Aorta (tissue), 5 donors: ENCODE measurements around the gene TMIGD3. TPM values are rescaled to one million over a fixed set of nuclear protein-coding genes. Genes with fewer than 3 reads are reported as not detected.

Experiments used
- ATAC-seq: fragments of 200-7000 bp; cut with Tn5 transposase; one replicate; pipeline ENCODE4 v1.9.1; 2022; ENCODE audit warnings: moderate library complexity; ENCODE audit not compliant: low FRiP score
- DNase-seq, 2 donors: peaks; one replicate each; pipeline ENCODE4 v3.0.0-alpha.2; 2020
- H3K27ac ChIP-seq, 2 donors: one replicate each; pipeline ENCODE4 v1.5.1; 2013; ENCODE audit warnings: low read length in 2 of 2, mild to moderate bottlenecking in 2 of 2, moderate library complexity in 2 of 2, control low read depth in 1 of 2, inconsistent platforms in 1 of 2, low read depth in 1 of 2
- H3K27me3 ChIP-seq, 2 donors: one replicate each; pipeline ENCODE4 v1.6.1; 2013; ENCODE audit warnings: control low read depth in 1 of 2, low read length in 1 of 2, mild to moderate bottlenecking in 1 of 2, moderate library complexity in 1 of 2; ENCODE audit not compliant: insufficient read depth in 2 of 2, control insufficient read depth in 1 of 2
- H3K36me3 ChIP-seq, 2 donors: one replicate each; pipeline ENCODE4 v1.6.1; 2013; ENCODE audit warnings: control low read depth in 1 of 2, low read length in 1 of 2, mild to moderate bottlenecking in 1 of 2; ENCODE audit not compliant: insufficient read depth in 2 of 2, control insufficient read depth in 1 of 2
- H3K4me1 ChIP-seq, 2 donors: one replicate each; pipeline ENCODE4 v1.6.1; 2013; ENCODE audit warnings: low read length in 2 of 2, control low read depth in 1 of 2, mild to moderate bottlenecking in 1 of 2, moderate library complexity in 1 of 2; ENCODE audit not compliant: insufficient read depth in 2 of 2, control insufficient read depth in 1 of 2
- H3K4me3 ChIP-seq, 2 donors: one replicate each; pipeline ENCODE4 v1.5.1; 2013; ENCODE audit warnings: low read length in 2 of 2, control low read depth in 1 of 2, mild to moderate bottlenecking in 1 of 2
- H3K9me3 ChIP-seq: one replicate; pipeline ENCODE4 v1.6.1; 2013; ENCODE audit warnings: mild to moderate bottlenecking, low read length; ENCODE audit not compliant: control insufficient read depth
- WGBS, 2 donors: extraction: QIAGEN DNeasy Blood & Tissue Kit; methylation state at CpG; one replicate each; pipeline ENCODE4 v1.1.7; 2013; 5-methylcytosine and 5-hydroxymethylcytosine counted together
- intact Hi-C, 2 donors: fragments of 100-400 bp; cut with DNase I; formaldehyde crosslinking; loops; one replicate each; pipeline versions ENCODE4 v1.14.2 to v1.15.0; 2022
- polyA plus RNA-seq, 2 donors: library from polyadenylated mRNA; stranded (reverse); fragments of 200-250 nt; gene quantifications; one replicate each; pipeline ENCODE4 v1.2.3, GENCODE V29; 2013
- total RNA-seq, 2 donors: library from RNA; stranded (reverse); fragmentation: NEBNext Ultra II Directional; extraction: Animal tissue kit (Norgen Biotek cat#: 25700); gene quantifications; one replicate each; pipeline ENCODE4 v1.2.1, GENCODE V29; 2021
- donor health status: healthy with polysubstance abuse.
- donor health status: Bipolar disorder and iron deficiency.
- donor health status: DM: no; HTN: no; CAD: no.
- donor health status: DM: no; HTN: no; CAD: no.
- donor health status: DM: yes; HTN: yes; CAD: no.

Gene TMIGD3
- total and polyA plus RNA-seq, 4 donors, result 1.3 to 7.3 (median 5.0) TPM

- H3K27me3 ChIP-seq, result no peaks in the 10 kb centered on the region
- WGBS, 2 donors, result 0% methylated on average over 1 of the region's 1 CpG
- no peaks in the 10 kb centered on the region for H3K4me1 ChIP-seq
- H3K4me3 ChIP-seq, result no peak overlapping the region
- no peak for DNase-seq
- no peak for ATAC-seq
- H3K9me3 ChIP-seq, result no peaks in the 10 kb centered on the region
- intact Hi-C loops, result no loop called here
- peaks cover 7 to 9% of the 10 kb centered on the region in 2 donors for H3K36me3 ChIP-seq
- H3K27ac ChIP-seq, result no peak overlapping the region
Measured at GRCh38 chr1:111466480-111466879, 37.0 kb downstream of the TMIGD3 start.

DNA sequence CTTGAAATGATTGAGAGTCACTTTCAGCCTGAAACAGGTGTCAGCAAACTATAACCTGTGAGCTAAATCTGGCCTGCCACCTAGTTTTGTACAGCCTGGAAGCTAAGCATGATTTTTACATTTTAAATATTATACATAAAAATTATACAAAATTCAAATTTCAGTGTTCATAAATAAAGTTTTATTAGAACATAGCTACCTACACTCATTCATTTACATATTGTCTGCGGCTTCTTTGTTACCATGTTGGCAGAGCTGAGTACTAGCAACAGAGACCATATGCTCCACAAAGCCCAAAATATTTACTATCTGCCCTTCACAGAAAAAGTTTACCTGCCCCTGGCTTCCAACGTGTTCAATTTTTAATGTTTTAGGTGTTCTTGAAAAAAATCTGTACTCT, 37.7 kb downstream of the TMIGD3 start:
- ATAC-seq (no peak), DNase-seq (no peak)
- Histone ChIP-seq H3K4me3 (no peak overlapping the region), H3K36me3 (peaks cover 8 to 10% of the 10 kb centered on the region in 2 donors), H3K9me3 (no peaks in the 10 kb centered on the region), H3K27ac (no peak overlapping the region), H3K4me1 (no peaks in the 10 kb centered on the region), H3K27me3 (no peaks in the 10 kb centered on the region)
- 91 to 92% methylated on average over 2 of the region's 2 CpGs for WGBS, 2 donors
- intact Hi-C loops, result no loop called here

DNA sequence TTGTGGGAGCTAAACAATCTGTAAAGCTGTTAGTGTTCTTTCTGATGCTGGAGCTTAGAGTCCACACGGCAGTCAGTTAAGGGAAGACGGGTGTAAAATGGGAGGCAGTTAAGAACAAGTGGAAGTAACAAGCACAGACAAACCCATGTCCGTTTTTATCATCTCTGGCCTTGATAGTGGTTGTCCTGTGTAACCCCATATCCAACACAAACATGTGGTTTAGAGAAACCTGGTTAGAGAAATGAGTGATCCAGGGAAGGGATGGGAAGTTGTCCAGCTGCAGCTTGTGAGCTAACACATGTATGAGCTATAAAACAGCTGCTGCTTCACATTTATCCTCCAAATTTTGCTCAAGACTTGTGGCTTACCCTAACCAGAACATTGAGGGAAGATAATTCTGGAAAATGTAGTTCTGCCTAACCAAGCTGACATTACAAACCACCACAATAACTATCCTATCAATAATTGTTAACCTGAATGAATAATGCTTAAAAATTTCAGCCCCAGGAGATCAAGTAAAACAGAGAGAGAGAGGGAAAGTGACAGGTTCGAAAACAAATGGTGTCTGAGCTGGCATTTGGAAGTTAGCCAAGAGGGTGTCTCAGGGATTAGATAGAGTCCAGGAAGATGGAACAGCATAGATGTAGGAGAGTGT, 40.3 kb downstream of the TMIGD3 start:
- H3K27me3 ChIP-seq, result no peaks in the 10 kb centered on the region
- peaks cover 7 to 8% of the 10 kb centered on the region in 2 donors for H3K36me3 ChIP-seq
- H3K9me3 ChIP-seq, result no peaks in the 10 kb centered on the region
- ATAC-seq (no peak), DNase-seq (no peak)
- no peaks in the 10 kb centered on the region for H3K4me1 ChIP-seq
- H3K27ac ChIP-seq, result no peak overlapping the region
- intact Hi-C loops, result no loop called here
- no peak overlapping the region for H3K4me3 ChIP-seq
- WGBS, 2 donors, result 78 to 79% methylated on average over 4 of the region's 4 CpGs

DNA sequence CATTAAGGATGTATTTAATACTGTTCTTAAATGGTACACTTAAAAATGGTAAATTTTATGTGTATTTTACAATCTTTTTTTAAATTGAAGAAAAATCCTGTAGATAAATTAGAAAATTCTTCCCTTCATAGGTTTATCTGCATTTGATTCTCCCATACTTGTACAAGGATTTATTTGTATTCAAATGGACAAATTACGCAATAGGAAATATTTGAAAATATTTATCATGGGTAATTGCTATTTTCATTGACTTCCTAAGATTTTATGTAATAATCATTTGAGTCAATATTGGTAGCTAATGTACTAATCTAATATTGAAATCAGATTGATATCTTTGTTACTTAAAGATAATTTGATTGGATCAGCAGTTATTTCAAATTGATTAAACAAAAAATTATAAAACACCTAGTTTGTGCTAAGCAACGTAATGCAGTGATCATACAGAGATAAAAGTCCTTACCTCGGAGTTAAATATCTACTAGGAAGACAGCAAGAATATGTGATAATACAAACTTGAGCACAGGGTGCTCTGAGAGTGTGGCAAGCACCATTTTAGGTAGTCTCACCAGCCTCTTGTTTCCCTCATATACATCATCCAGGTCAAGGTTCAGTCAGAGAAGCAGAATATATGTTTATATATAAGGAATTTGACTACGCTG, 40.9 kb downstream of the TMIGD3 start:
- H3K27ac ChIP-seq, result no peak overlapping the region
- H3K36me3 ChIP-seq, result peaks cover 5 to 8% of the 10 kb centered on the region in 2 donors

GRCh38 chr1:111461765-111462164, 41.7 kb downstream of the TMIGD3 start:
- H3K36me3 ChIP-seq, result peaks cover 5 to 8% of the 10 kb centered on the region in 2 donors
- no peak for DNase-seq
- no peaks in the 10 kb centered on the region for H3K27me3 ChIP-seq
- no peaks in the 10 kb centered on the region for H3K4me1 ChIP-seq
- no peaks in the 10 kb centered on the region for H3K9me3 ChIP-seq
- no peak overlapping the region for H3K27ac ChIP-seq
- intact Hi-C loops, result no loop called here
- 93 to 95% methylated on average over 6 of the region's 6 CpGs for WGBS, 2 donors
- H3K4me3 ChIP-seq, result no peak overlapping the region
- no peak for ATAC-seq

More for the DNA sequence above, 40.9 kb downstream of the TMIGD3 start:
- Histone ChIP-seq H3K9me3 (no peaks in the 10 kb centered on the region), H3K4me1 (no peaks in the 10 kb centered on the region), H3K27me3 (no peaks in the 10 kb centered on the region), H3K4me3 (no peak overlapping the region)
- intact Hi-C loops, result no loop called here
- WGBS, 2 donors, result 92 to 96% methylated on average over 4 of the region's 4 CpGs
- DNase-seq (no peak), ATAC-seq (no peak)

DNA sequence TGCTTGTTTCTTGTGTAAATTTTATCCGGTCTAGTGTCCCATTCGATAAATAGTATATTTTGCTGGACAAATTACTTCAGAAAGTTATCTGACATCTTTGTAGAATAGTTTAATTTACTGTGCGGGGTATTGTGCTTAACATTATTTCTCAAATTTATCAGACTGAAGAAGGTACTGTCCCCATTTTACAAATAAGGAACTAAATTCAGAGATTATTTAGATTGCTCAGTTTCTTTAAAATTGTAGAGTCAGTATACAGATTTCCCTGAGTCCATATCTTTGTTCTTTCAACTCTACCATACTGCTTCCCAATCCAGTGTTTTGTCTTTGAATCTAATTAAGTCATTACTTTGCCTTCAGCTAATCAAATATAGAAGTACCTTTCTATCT, 47.8 kb downstream of the TMIGD3 start:
- DNase-seq, result no peak
- no peak overlapping the region for H3K27ac ChIP-seq
- H3K36me3 ChIP-seq, result peaks cover 0 to 7% of the 10 kb centered on the region in 2 donors
- H3K4me3 ChIP-seq, result no peak overlapping the region
- WGBS, 2 donors, result 93 to 95% methylated on average over 3 of the region's 3 CpGs
- no peaks in the 10 kb centered on the region for H3K4me1 ChIP-seq
- H3K9me3 ChIP-seq, result no peaks in the 10 kb centered on the region
- intact Hi-C loops, result no loop called here
- H3K27me3 ChIP-seq, result no peaks in the 10 kb centered on the region
- no peak for ATAC-seq

DNA sequence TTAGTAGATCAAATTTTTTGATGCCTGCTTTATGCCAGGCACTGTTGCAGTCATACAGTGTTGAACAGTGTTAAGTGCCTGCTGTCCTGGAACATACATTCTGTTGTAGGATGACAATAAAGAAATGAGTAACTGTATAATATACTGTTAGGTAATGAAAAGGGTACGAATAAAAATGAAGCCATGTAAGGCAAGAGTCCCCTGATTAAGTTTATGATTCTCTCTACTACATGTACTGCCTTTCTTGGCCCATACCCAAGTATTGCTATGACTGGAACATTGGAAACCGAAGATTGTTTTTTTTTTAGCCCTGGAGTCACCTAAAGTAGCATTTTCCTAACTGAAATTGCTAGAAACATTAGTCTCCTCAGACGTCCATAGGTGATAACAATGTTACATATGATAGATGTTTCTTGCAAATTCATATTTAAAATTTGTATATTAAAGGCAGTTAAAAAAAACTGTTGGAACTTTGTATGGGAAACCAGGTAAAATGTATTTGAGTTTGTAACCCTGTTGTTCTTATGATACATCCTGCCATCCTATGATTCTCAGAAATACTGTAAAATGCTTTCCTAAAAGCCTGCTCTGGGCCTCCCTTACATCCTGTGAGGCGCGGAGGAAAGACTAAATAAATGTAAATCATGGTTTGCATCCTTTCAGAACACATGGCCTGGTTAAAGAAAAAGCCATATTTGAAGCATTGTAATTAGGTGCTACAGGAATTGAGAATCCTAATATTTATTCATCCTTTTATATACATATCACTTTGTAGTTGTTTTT, 48.4 kb downstream of the TMIGD3 start:
- H3K27me3 ChIP-seq, result no peaks in the 10 kb centered on the region
- H3K27ac ChIP-seq, result no peak overlapping the region
- 60 to 65% methylated on average over 5 of the region's 5 CpGs for WGBS, 2 donors
- H3K36me3 ChIP-seq, result peaks cover 0 to 7% of the 10 kb centered on the region in 2 donors
- H3K4me3 ChIP-seq, result no peak overlapping the region
- H3K4me1 ChIP-seq, result peaks cover 0 to 4% of the 10 kb centered on the region in 2 donors
- ATAC-seq (no peak), DNase-seq (no peak)
- H3K9me3 ChIP-seq, result no peaks in the 10 kb centered on the region
- intact Hi-C loops, result no loop called here

DNA sequence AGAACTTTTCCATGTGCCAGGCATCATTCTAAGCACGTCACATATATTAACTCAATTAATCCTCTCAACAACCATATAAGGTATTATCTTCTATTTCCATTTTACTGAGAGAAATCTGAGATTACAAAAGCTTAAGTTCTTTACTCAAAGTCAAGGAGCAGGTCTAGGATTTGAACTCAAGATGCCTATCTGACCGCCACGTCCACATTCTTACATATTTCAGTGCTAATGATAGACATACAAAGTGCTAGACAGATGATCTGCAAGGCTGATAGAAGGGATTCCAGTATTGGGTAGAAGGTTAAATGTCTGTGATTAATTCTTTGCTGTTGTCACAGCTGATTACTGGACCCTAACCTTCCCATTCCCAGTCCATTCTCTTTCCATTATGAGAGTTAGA, 49.7 kb downstream of the TMIGD3 start:
- Histone ChIP-seq H3K4me1 (peaks cover 0 to 4% of the 10 kb centered on the region in 2 donors), H3K27me3 (no peaks in the 10 kb centered on the region)

More for the DNA sequence above, 49.7 kb downstream of the TMIGD3 start:
- peaks cover 0 to 5% of the 10 kb centered on the region in 2 donors for H3K36me3 ChIP-seq
- 83% methylated on average over 3 of the region's 3 CpGs for WGBS, 2 donors
- no peak overlapping the region for H3K27ac ChIP-seq
- no peak for ATAC-seq
- no peak for DNase-seq
- no peaks in the 10 kb centered on the region for H3K9me3 ChIP-seq
- H3K4me3 ChIP-seq, result no peak overlapping the region
- intact Hi-C loops, result no loop called here
